PC-3 (cell line): ENCODE measurements around the gene NEMP2.

Experiments used
- CTCF ChIP-seq: fragments of 300-600 bp; sonication (generic); conservative IDR thresholded peaks from 2 replicates; pipeline ENCODE4 v1.5.1; 2017; ENCODE audit warnings: antibody characterized with exemption, low read depth, mild to moderate bottlenecking, low read length
- EZH2 ChIP-seq: fragments of 300-600 bp; sonication (generic); IDR thresholded peaks from one replicate; pipeline ENCODE4 v1.6.1; 2017; ENCODE audit warnings: antibody characterized with exemption, mild to moderate bottlenecking, low read length; ENCODE audit not compliant: unreplicated experiment

- TF ChIP-seq CTCF (no peak), EZH2 (no peak)
Observed at GRCh38 chr2:190569994-190570755, 35.7 kb upstream of the NEMP2 start.
